Measurements from ENCODE around the gene ZNF335. TPM values are rescaled to one million over a fixed set of nuclear protein-coding genes. Genes with fewer than 3 reads are reported as not detected.

The ZNF335 gene
- total and polyA plus RNA-seq, 2 of the 13 experiments (the other 11 are each of a cell fraction or from before 2014, with no cell fraction given): 9.7 to 13.7 TPM

- TF ChIP-seq, protein P1, sequence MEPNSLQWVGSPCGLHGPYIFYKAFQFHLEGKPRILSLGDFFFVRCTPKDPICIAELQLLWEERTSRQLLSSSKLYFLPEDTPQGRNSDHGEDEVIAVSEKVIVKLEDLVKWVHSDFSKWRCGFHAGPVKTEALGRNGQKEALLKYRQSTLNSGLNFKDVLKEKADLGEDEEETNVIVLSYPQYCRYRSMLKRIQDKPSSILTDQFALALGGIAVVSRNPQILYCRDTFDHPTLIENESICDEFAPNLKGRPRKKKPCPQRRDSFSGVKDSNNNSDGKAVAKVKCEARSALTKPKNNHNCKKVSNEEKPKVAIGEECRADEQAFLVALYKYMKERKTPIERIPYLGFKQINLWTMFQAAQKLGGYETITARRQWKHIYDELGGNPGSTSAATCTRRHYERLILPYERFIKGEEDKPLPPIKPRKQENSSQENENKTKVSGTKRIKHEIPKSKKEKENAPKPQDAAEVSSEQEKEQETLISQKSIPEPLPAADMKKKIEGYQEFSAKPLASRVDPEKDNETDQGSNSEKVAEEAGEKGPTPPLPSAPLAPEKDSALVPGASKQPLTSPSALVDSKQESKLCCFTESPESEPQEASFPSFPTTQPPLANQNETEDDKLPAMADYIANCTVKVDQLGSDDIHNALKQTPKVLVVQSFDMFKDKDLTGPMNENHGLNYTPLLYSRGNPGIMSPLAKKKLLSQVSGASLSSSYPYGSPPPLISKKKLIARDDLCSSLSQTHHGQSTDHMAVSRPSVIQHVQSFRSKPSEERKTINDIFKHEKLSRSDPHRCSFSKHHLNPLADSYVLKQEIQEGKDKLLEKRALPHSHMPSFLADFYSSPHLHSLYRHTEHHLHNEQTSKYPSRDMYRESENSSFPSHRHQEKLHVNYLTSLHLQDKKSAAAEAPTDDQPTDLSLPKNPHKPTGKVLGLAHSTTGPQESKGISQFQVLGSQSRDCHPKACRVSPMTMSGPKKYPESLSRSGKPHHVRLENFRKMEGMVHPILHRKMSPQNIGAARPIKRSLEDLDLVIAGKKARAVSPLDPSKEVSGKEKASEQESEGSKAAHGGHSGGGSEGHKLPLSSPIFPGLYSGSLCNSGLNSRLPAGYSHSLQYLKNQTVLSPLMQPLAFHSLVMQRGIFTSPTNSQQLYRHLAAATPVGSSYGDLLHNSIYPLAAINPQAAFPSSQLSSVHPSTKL (CRISPR knock-in tag; IDR thresholded peaks at IDR 0.05): no peak; the same call in 1 of the 2 replicates
- TF ChIP-seq FOSL1 (CRISPR knock-in tag; IDR thresholded peaks at IDR 0.05; ENCODE audit: borderline replicate concordance) (no peak), SMAD1 (CRISPR knock-in tag; IDR thresholded peaks at IDR 0.05; ENCODE audit: borderline replicate concordance, low read depth) (no peak), ATM (IDR thresholded peaks at IDR 0.05; ENCODE audit: borderline replicate concordance) (no peak), FOXP1 (IDR thresholded peaks at IDR 0.05) (no peak), FOXP1 (CRISPR knock-in tag; IDR thresholded peaks at IDR 0.05) (no peak), ZNF562 (CRISPR knock-in tag; IDR thresholded peaks at IDR 0.05; ENCODE audit: borderline replicate concordance) (no peak), ZNF687 (CRISPR knock-in tag; IDR thresholded peaks at IDR 0.05) (peak; percentile 87), ZNF879 (CRISPR knock-in tag; IDR thresholded peaks at IDR 0.05) (no peak), ZNF569 (CRISPR knock-in tag; IDR thresholded peaks at IDR 0.05; ENCODE audit: borderline replicate concordance) (no peak), GTF2F1 (IDR thresholded peaks at IDR 0.05; ENCODE audit: low read length) (no peak), DPF2 (CRISPR knock-in tag; IDR thresholded peaks at IDR 0.05; ENCODE audit: borderline replicate concordance, low read depth) (0 out of 2 replicates have a peak, but pooled peaks have one; percentile 29), SMARCC2 (IDR thresholded peaks at IDR 0.05) (no peak), NFYC (CRISPR knock-in tag; IDR thresholded peaks at IDR 0.05) (no peak), SALL1 (CRISPR knock-in tag; IDR thresholded peaks at IDR 0.05) (peak; percentile 67), MLLT10 (CRISPR knock-in tag; IDR thresholded peaks at IDR 0.05) (no peak), ZNF343 (CRISPR knock-in tag; IDR thresholded peaks at IDR 0.05) (peak; percentile 53; the same call in 1 of the 2 replicates), SPEN (CRISPR knock-in tag; IDR thresholded peaks at IDR 0.05; ENCODE audit: low read depth) (no peak), ZFX (CRISPR knock-in tag; IDR thresholded peaks at IDR 0.05; ENCODE audit: low read depth) (peak; percentile 75), HMGA1 (CRISPR knock-in tag; conservative IDR thresholded peaks at IDR 0.05) (no peak)
- TF ChIP-seq, protein P2, sequence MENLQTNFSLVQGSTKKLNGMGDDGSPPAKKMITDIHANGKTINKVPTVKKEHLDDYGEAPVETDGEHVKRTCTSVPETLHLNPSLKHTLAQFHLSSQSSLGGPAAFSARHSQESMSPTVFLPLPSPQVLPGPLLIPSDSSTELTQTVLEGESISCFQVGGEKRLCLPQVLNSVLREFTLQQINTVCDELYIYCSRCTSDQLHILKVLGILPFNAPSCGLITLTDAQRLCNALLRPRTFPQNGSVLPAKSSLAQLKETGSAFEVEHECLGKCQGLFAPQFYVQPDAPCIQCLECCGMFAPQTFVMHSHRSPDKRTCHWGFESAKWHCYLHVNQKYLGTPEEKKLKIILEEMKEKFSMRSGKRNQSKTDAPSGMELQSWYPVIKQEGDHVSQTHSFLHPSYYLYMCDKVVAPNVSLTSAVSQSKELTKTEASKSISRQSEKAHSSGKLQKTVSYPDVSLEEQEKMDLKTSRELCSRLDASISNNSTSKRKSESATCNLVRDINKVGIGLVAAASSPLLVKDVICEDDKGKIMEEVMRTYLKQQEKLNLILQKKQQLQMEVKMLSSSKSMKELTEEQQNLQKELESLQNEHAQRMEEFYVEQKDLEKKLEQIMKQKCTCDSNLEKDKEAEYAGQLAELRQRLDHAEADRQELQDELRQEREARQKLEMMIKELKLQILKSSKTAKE (CRISPR knock-in tag; IDR thresholded peaks at IDR 0.05; ENCODE audit: borderline replicate concordance): 0 out of 2 replicates have a peak, but pooled peaks have one; percentile 30
Observed at GRCh38 chr20:45911486-45912343, 60.3 kb downstream of the ZNF335 start, which contains the start of gene PLTP (continued).

Measured in HepG2 (cell line).